AG09309 (cell line): Measurements from ENCODE around the gene WDR33.

Source experiments
- DNase-seq: peaks from one replicate; pipeline ENCODE4 v3.0.0-alpha.2; 2010; ENCODE audit warnings: low read depth
- H3K4me3 ChIP-seq: 2 replicates; pipeline ENCODE4 v1.5.1; 2011; ENCODE audit warnings: mild to moderate bottlenecking, low read depth, low read length, moderate library complexity; ENCODE audit not compliant: control insufficient read depth
- CTCF ChIP-seq: IDR thresholded peaks from 2 replicates; pipeline ENCODE4 v1.5.1; 2011; ENCODE audit warnings: mild to moderate bottlenecking, low read depth, low read length, inconsistent platforms; ENCODE audit not compliant: insufficient read depth, control insufficient read depth; ENCODE audit errors: missing control alignments

The WDR33 gene

GRCh38 chr2:127721311-127721977, 89.5 kb downstream of the WDR33 start:
- no peak overlapping the region for H3K4me3 ChIP-seq
- DNase-seq: no peak
- no peak for TF ChIP-seq CTCF

- H3K4me3 ChIP-seq: no peak overlapping the region
- no peak for TF ChIP-seq CTCF
- no peak for DNase-seq
Measured at GRCh38 chr2:127719301-127720218, 91.4 kb downstream of the WDR33 start.

GRCh38 chr2:127718271-127718670, 92.7 kb downstream of the WDR33 start:
- TF ChIP-seq CTCF: no peak

GRCh38 chr2:127715778-127716449, 95.1 kb downstream of the WDR33 start:
- no peak for TF ChIP-seq CTCF
- no peak overlapping the region for H3K4me3 ChIP-seq
- DNase-seq: no peak

More at GRCh38 chr2:127718271-127718670, 92.7 kb downstream of the WDR33 start:
- no peak for DNase-seq
- H3K4me3 ChIP-seq: no peak overlapping the region

GRCh38 chr2:127713562-127713961, 97.4 kb downstream of the WDR33 start:
- no peak overlapping the region for H3K4me3 ChIP-seq
- no peak for TF ChIP-seq CTCF
- no peak for DNase-seq

- H3K4me3 ChIP-seq: no peak overlapping the region
- no peak for TF ChIP-seq CTCF
- no peak for DNase-seq
Measured at GRCh38 chr2:127712999-127713398, 98.0 kb downstream of the WDR33 start.
